A673 (cell line): ENCODE data around the gene TPGS1. TPM values are rescaled to one million over a fixed set of nuclear protein-coding genes. Genes with fewer than 3 reads are reported as not detected.

ENCODE experiments used
- BruUV-seq: library from RNA; stranded (reverse); fragments of 400-500 nt; replicated peaks from 2 replicates; lab custom pipeline; 2021; lab: Mats Ljungman, UMichigan
- CTCF ChIA-PET: fragments of 300-600 bp; sonication (Branson Sonifier 250); formaldehyde crosslinking; loops from one replicate; lab custom pipeline; 2022; ENCODE audit warnings: antibody characterized with exemption; lab: Charles Lee
- POLR2A ChIA-PET: fragments of 300-600 bp; sonication (Branson Sonifier 250); formaldehyde crosslinking; loops from one replicate; lab custom pipeline; 2022; ENCODE audit warnings: antibody characterized with exemption; ENCODE audit not compliant: low non-redundant PET; lab: Charles Lee
- DNase-seq: peaks from one replicate; pipeline ENCODE4 v3.0.0-alpha.2; 2015; ENCODE audit warnings: low spot score
- H3K27ac ChIP-seq: fragments of 200-600 bp; sonication (generic); 2 replicates; pipeline ENCODE4 v1.5.1; 2016; ENCODE audit warnings: mixed run types, low read depth, mild to moderate bottlenecking, mixed read lengths, antibody characterized with exemption, low read length; ENCODE audit not compliant: poor library complexity, severe bottlenecking
- H3K27me3 ChIP-seq: fragments of 200-600 bp; sonication (generic); replicated peaks from 2 replicates; pipeline ENCODE4 v1.6.1; 2017; ENCODE audit warnings: mixed run types, low read depth, mild to moderate bottlenecking, mixed read lengths, antibody characterized with exemption, low read length; ENCODE audit not compliant: insufficient read depth, poor library complexity
- H3K36me3 ChIP-seq: fragments of 200-600 bp; sonication (generic); 2 replicates; pipeline ENCODE4 v1.6.1; 2016; ENCODE audit warnings: mixed run types, mild to moderate bottlenecking, mixed read lengths, antibody characterized with exemption, low read length; ENCODE audit not compliant: insufficient read depth, poor library complexity, severe bottlenecking
- H3K4me1 ChIP-seq: fragments of 200-600 bp; sonication (generic); 2 replicates; pipeline ENCODE4 v1.6.1; 2017; ENCODE audit warnings: mixed run types, mild to moderate bottlenecking, mixed read lengths, antibody characterized with exemption, low read length; ENCODE audit not compliant: insufficient read depth, poor library complexity, severe bottlenecking
- H3K4me3 ChIP-seq: fragments of 200-600 bp; sonication (generic); 2 replicates; pipeline ENCODE4 v1.5.1; 2016; ENCODE audit warnings: low read depth, mixed run types, mild to moderate bottlenecking, mixed read lengths, low read length; ENCODE audit not compliant: poor library complexity, severe bottlenecking
- H3K9me3 ChIP-seq: fragments of 200-600 bp; sonication (generic); 2 replicates; pipeline ENCODE4 v1.6.1; 2016; ENCODE audit warnings: mixed run types, low read depth, mild to moderate bottlenecking, mixed read lengths, antibody characterized with exemption, low read length; ENCODE audit not compliant: poor library complexity, severe bottlenecking
- EZH2 ChIP-seq: fragments of 200-600 bp; sonication (generic); IDR thresholded peaks from 2 replicates; pipeline ENCODE4 v1.6.1; 2017; ENCODE audit warnings: borderline replicate concordance, low read depth, mild to moderate bottlenecking, mixed read lengths, antibody characterized with exemption, low read length; ENCODE audit not compliant: poor library complexity, severe bottlenecking
- intact Hi-C: fragments of 100-400 bp; cut with micrococcal nuclease; formaldehyde crosslinking; loops from one replicate; pipeline ENCODE4 v1.10.0; 2022; ENCODE audit not compliant: unreplicated experiment
- total RNA-seq: library from RNA; stranded (reverse); gene quantifications from 2 replicates; pipeline ENCODE4 v1.2.3, GENCODE V29; 2021
- TF ChIP-seq, protein P1 (sequence below): fragments of 300-800, 200-600 bp; sonication (generic); conservative IDR thresholded peaks from 2 replicates; pipeline ENCODE4 v1.5.1; 2017; ENCODE audit warnings: low read depth, mild to moderate bottlenecking, antibody characterized with exemption, low read length, moderate library complexity, mixed read lengths

TPGS1 gene
- total RNA-seq, 1 experiment from 2014 or later: 22.2 TPM

DNA sequence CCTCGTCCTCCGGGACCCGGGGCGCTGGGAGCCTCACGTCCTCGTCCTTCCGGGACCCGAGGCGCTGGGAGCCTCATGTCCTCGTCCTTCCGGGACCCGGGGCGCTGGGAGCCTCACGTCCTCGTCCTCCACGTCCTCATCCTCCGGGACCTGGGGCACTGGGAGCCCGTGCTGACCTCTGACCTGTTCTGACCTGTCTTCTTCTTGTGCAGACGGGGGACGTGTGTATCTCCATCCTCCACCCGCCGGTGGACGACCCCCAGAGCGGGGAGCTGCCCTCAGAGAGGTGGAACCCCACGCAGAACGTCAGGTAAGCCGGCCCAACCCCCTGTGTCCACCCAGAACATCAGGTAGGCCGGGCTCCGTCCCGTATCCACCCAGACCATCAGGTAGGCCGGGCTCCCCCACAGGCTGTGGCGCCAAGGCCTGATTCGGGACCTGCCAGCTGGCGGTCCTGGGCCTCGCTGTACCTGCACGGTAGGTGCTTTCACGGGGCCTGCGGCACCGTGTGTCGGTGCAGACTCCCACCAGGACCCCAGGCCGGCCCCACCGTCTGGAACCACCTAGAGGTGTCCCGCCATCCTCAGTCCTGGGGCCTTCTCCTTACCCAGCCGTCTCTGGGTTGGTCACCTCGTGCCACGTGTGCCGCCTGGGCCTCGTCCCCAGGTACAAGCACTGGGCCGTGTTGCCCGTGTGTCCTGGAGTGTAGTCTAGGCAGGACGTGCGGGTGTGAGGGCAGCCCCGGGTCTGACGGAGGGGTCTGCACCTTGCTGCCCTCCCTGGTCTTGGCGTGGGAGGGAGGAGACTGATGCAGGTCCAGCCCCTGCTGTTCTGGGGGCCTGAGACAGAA is 29.0 kb downstream of the TPGS1 start:
- CTCF ChIA-PET: no interaction called here

DNA sequence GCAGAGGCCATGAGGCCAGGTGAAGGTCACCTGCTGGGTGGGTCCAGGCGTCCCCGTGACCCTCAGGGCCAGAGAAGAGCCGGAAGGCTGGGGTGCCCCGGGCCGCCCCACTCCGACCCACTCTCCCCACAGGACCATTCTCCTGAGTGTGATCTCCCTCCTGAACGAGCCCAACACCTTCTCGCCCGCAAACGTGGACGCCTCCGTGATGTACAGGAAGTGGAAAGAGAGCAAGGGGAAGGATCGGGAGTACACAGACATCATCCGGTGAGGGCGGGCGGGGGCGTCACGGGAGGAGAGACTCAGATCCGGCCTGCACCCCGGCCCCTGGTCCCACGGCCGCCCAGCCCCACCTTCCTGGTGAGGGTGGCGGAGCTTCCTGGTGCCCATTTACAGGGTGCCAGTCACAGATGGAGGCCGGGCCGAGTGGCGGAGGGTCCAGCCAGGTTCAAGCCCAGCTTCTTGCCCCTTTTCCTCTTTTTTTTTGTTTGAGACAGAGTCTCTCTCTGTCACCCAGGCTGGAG is 29.6 kb downstream of the TPGS1 start:
- POLR2A ChIA-PET: no interaction called here
- Histone ChIP-seq H3K36me3 (peaks cover 38% of the 10 kb centered on the region), H3K27ac (no peak overlapping the region), H3K27me3 (no peaks in the 10 kb centered on the region), H3K9me3 (no peaks in the 10 kb centered on the region), H3K4me1 (peaks cover 9% of the 10 kb centered on the region), H3K4me3 (no peak overlapping the region)
- no TSS peak for BruUV-seq
- CTCF ChIA-PET: no interaction called here
- no peak for DNase-seq
- TF ChIP-seq, protein P1, sequence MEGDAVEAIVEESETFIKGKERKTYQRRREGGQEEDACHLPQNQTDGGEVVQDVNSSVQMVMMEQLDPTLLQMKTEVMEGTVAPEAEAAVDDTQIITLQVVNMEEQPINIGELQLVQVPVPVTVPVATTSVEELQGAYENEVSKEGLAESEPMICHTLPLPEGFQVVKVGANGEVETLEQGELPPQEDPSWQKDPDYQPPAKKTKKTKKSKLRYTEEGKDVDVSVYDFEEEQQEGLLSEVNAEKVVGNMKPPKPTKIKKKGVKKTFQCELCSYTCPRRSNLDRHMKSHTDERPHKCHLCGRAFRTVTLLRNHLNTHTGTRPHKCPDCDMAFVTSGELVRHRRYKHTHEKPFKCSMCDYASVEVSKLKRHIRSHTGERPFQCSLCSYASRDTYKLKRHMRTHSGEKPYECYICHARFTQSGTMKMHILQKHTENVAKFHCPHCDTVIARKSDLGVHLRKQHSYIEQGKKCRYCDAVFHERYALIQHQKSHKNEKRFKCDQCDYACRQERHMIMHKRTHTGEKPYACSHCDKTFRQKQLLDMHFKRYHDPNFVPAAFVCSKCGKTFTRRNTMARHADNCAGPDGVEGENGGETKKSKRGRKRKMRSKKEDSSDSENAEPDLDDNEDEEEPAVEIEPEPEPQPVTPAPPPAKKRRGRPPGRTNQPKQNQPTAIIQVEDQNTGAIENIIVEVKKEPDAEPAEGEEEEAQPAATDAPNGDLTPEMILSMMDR: no peak
- no peak for TF ChIP-seq EZH2
- intact Hi-C loops: no loop called here

More for the DNA sequence above, 29.0 kb downstream of the TPGS1 start:
- POLR2A ChIA-PET: no interaction called here
- Histone ChIP-seq H3K27ac (no peak overlapping the region), H3K4me1 (peaks cover 9% of the 10 kb centered on the region), H3K36me3 (peaks cover 36% of the 10 kb centered on the region), H3K4me3 (no peak overlapping the region), H3K9me3 (no peaks in the 10 kb centered on the region), H3K27me3 (no peaks in the 10 kb centered on the region)
- BruUV-seq: no TSS peak
- intact Hi-C loops: no loop called here
- no peak for TF ChIP-seq EZH2
- TF ChIP-seq, protein P1: no peak
- no peak for DNase-seq

DNA sequence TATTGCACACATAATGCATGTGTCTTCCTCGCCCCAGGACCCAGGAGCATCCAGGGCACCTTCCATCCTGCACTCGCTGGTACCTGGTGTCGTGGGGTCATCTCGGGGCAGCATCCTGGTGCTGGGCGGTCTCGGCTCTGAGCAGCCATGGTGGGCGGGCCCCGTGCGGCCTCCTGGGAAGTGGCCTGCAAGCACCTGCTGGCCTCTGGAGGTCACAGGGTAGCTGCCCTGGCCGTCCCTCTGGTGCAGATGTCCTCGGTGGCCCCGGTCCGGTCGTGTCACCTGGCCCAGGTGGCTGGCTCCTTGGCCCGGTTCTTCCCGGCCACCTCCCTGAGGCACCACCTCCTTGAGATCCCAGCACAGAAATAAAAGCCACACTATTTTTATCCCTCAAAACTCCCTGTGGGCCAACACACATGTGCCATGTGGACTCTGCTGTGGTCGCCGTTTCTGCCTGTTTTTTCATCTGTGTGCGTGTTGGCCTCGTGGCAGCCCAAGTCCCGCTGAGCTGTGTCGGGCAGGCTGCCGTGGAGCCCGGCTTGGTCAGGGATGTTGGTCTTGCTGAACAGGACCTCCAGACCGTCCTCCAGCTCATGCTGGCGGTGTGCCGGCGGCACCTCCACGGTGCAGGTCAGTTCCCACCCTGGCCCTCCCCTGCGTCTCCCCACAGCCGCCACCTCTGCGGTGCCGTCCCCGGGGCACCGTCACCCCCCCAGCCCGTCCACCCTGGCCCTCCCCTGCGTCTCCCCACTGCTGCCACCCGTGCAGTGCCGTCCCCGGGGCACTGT is 31.5 kb downstream of the TPGS1 start:
- Histone ChIP-seq H3K4me1 (peaks cover 2% of the 10 kb centered on the region), H3K9me3 (no peaks in the 10 kb centered on the region), H3K4me3 (no peak overlapping the region), H3K36me3 (peaks cover 46% of the 10 kb centered on the region), H3K27ac (no peak overlapping the region), H3K27me3 (no peaks in the 10 kb centered on the region)
- TF ChIP-seq, protein P1: no peak
- no peak for TF ChIP-seq EZH2
- POLR2A ChIA-PET: no interaction called here
- intact Hi-C loops: no loop called here
- CTCF ChIA-PET: no interaction called here
- no TSS peak for BruUV-seq
- no peak for DNase-seq
